Sigmoid colon (tissue), 4 donors: Measurements from ENCODE around the gene MTM1.

Experiments
- CTCF ChIP-seq, 4 experiments: fragments of 450-650 bp in 3 of 4; fragments of 200-600 bp in 1 of 4; IDR thresholded peaks; one replicate each; pipeline ENCODE4 v1.5.1; 2016 to 2019; ENCODE audit warnings: antibody characterized with exemption in 4 of 4, mild to moderate bottlenecking in 3 of 4, moderate library complexity in 2 of 4
- EP300 ChIP-seq, 4 donors: sonication (generic); formaldehyde crosslinking; IDR thresholded peaks; one replicate each; pipeline ENCODE4 v1.6.1; 2017; ENCODE audit warnings: antibody characterized with exemption in 4 of 4
- POLR2A ChIP-seq, 2 donors: fragments of 450-650 bp; IDR thresholded peaks; one replicate each; pipeline ENCODE4 v1.6.1; 2016; ENCODE audit warnings: antibody characterized with exemption in 2 of 2, mild to moderate bottlenecking in 2 of 2, moderate library complexity in 2 of 2
- POLR2AphosphoS5 ChIP-seq, 4 donors: sonication (generic); formaldehyde crosslinking; IDR thresholded peaks; one replicate each; pipeline ENCODE4 v1.6.1; 2017; ENCODE audit warnings: antibody characterized with exemption in 4 of 4

GRCh38 chrX:150540965-150541364, 27.5 kb upstream of the MTM1 start:
- no peak for TF ChIP-seq CTCF (IDR thresholded peaks at IDR 0.05)
- TF ChIP-seq POLR2A (IDR thresholded peaks at IDR 0.05) = no peak
- no peak for TF ChIP-seq POLR2AphosphoS5 (IDR thresholded peaks at IDR 0.05)
- no peak for TF ChIP-seq EP300 (IDR thresholded peaks at IDR 0.05)
